ENCODE results near the gene FITM1. TPM values are rescaled to one million over a fixed set of nuclear protein-coding genes. Genes with fewer than 3 reads are reported as not detected.

FITM1 gene
- total RNA-seq, 2 experiments from 2014 or later: 1.5 to 1.7 TPM

GRCh38 chr14:24155100-24155499 is 24.6 kb downstream of the FITM1 start:
- Histone ChIP-seq H3K9me3 (ENCODE audit: control insufficient read depth in 1 of 2, insufficient read depth in 1 of 2, low read length in 2 of 2) (no peaks in the 10 kb centered on the region), H3K4me3 (ENCODE audit: low read length) (no peak overlapping the region), H3K36me3 (ENCODE audit: insufficient read depth, low read length) (peaks cover 72% of the 10 kb centered on the region), H3K27ac (ENCODE audit: low read depth in 1 of 2, low read length in 2 of 2) (peak overlapping the region in 1 of 2 donors; percentile 29), H3K27me3 (ENCODE audit: control insufficient read depth in 1 of 2, insufficient read depth in 2 of 2, low read length in 2 of 2) (no peaks in the 10 kb centered on the region), H3K4me1 (ENCODE audit: insufficient read depth, low read length) (peaks cover 16% of the 10 kb centered on the region)
- no peaks in the 10 kb centered on the region for H3K27me3 Mint-ChIP-seq
- no peak for ATAC-seq (ENCODE audit: poor library complexity)
- POLR2A ChIA-PET: interaction anchor here (0.9 to 2.8 kb wide), 4 partner anchors 8 to 41 kb away, joined by 3 to 16 read pairs (median 7); partner anchors contain the start of genes DCAF11, EMC9, IPO4 and NRL
- CTCF ChIA-PET: no interaction called here
- no peak for TF ChIP-seq CTCF (IDR thresholded peaks at IDR 0.05)
- H3K36me3 Mint-ChIP-seq (ENCODE audit: low read depth): peaks cover 79% of the 10 kb centered on the region
- intact Hi-C loops (cut with DNase I, micrococcal nuclease): no loop called here
- H3K9me3 Mint-ChIP-seq: no peaks in the 10 kb centered on the region
- H3K27ac Mint-ChIP-seq: peak overlapping the region; percentile 42
- no peak for DNase-seq
- no peak overlapping the region for H3K4me3 Mint-ChIP-seq
- peaks cover 11% of the 10 kb centered on the region for H3K4me1 Mint-ChIP-seq (ENCODE audit: low read depth)

GRCh38 chr14:24156840-24157239 is 26.4 kb downstream of the FITM1 start:
- ChIA-PET CTCF (no interaction called here), POLR2A (interaction anchor here (1.6 to 2.8 kb wide), 2 partner anchors 10 to 43 kb away, joined by 7 to 16 read pairs; partner anchors contain the start of genes DCAF11, NRL, PSME2 and RNF31)
- intact Hi-C loops (cut with DNase I, micrococcal nuclease): no loop called here
- no peak for TF ChIP-seq CTCF (IDR thresholded peaks at IDR 0.05)
- DNase-seq (no peak), ATAC-seq (ENCODE audit: poor library complexity) (no peak)
- H3K36me3 Mint-ChIP-seq (ENCODE audit: low read depth): peaks cover 79% of the 10 kb centered on the region
- no peaks in the 10 kb centered on the region for H3K27me3 ChIP-seq (ENCODE audit: control insufficient read depth in 1 of 2, insufficient read depth in 2 of 2, low read length in 2 of 2)
- no peak overlapping the region for H3K4me3 ChIP-seq (ENCODE audit: low read length)
- H3K4me1 ChIP-seq (ENCODE audit: insufficient read depth, low read length): peaks cover 12% of the 10 kb centered on the region
- H3K27ac ChIP-seq (ENCODE audit: low read depth in 1 of 2, low read length in 2 of 2): no peak overlapping the region
- H3K4me3 Mint-ChIP-seq: no peak overlapping the region
- no peaks in the 10 kb centered on the region for H3K27me3 Mint-ChIP-seq
- no peaks in the 10 kb centered on the region for H3K9me3 ChIP-seq (ENCODE audit: control insufficient read depth in 1 of 2, insufficient read depth in 1 of 2, low read length in 2 of 2)
- peaks cover 22% of the 10 kb centered on the region for H3K4me1 Mint-ChIP-seq (ENCODE audit: low read depth)
- H3K36me3 ChIP-seq (ENCODE audit: insufficient read depth, low read length): peaks cover 63% of the 10 kb centered on the region
- H3K27ac Mint-ChIP-seq: peak overlapping the region; percentile 13
- no peaks in the 10 kb centered on the region for H3K9me3 Mint-ChIP-seq

- H3K36me3 ChIP-seq (ENCODE audit: insufficient read depth, low read length): peaks cover 59% of the 10 kb centered on the region
- intact Hi-C loops (cut with DNase I, micrococcal nuclease): no loop called here
- Mint-ChIP-seq H3K27ac (peak overlapping the region; percentile 13), H3K4me3 (no peak overlapping the region), H3K9me3 (no peaks in the 10 kb centered on the region), H3K36me3 (ENCODE audit: low read depth) (peaks cover 79% of the 10 kb centered on the region), H3K4me1 (ENCODE audit: low read depth) (peaks cover 27% of the 10 kb centered on the region), H3K27me3 (no peaks in the 10 kb centered on the region)
- H3K27ac ChIP-seq (ENCODE audit: low read depth in 1 of 2, low read length in 2 of 2): no peak overlapping the region
- no peaks in the 10 kb centered on the region for H3K9me3 ChIP-seq (ENCODE audit: control insufficient read depth in 1 of 2, insufficient read depth in 1 of 2, low read length in 2 of 2)
- ChIA-PET CTCF (no interaction called here), POLR2A (interaction anchor here (1.6 to 2.8 kb wide), 2 partner anchors 10 to 43 kb away, joined by 7 to 16 read pairs; partner anchors contain the start of genes DCAF11, NRL, PSME2 and RNF31)
- TF ChIP-seq CTCF (IDR thresholded peaks at IDR 0.05): no peak
- H3K4me3 ChIP-seq (ENCODE audit: low read length): no peak overlapping the region
- peaks cover 17% of the 10 kb centered on the region for H3K4me1 ChIP-seq (ENCODE audit: insufficient read depth, low read length)
- DNase-seq: no peak
- H3K27me3 ChIP-seq (ENCODE audit: control insufficient read depth in 1 of 2, insufficient read depth in 2 of 2, low read length in 2 of 2): no peaks in the 10 kb centered on the region
- ATAC-seq (ENCODE audit: poor library complexity): no peak
Observed at GRCh38 chr14:24157331-24157730, 26.9 kb downstream of the FITM1 start.
